ENCODE results near the gene SHLD3. TPM values are rescaled to one million over a fixed set of nuclear protein-coding genes. Genes with fewer than 3 reads are reported as not detected.
"Not testable (repeated sequence)": the region's sequence is repeated elsewhere in the genome, so short reads cannot be mapped to it uniquely, and the experiment has no call there.

SHLD3 gene
- total RNA-seq, 2 experiments from 2014 or later = 6.5 to 6.8 TPM

DNA sequence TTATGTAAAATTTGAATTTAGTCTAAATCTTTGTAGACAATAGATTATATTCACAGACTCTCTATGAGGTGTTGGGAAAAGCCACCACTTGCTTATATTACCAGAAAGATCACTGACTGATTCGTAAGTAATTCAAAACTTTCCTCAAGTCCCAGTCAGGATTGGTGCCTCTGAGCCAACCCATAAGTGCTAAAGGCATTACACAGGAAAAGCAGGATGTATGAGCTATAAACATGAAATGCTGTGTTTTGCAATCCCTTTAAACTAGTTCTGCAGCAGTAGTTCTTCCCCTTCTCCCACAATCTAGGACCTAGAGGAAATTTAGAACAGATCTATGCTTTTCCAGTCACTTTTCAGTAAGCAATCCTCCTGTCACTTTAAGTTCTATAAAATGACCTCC is 48.0 kb downstream of the SHLD3 start:
- CTCF ChIA-PET = no interaction called here
- POLR2A ChIA-PET = no interaction called here

DNA sequence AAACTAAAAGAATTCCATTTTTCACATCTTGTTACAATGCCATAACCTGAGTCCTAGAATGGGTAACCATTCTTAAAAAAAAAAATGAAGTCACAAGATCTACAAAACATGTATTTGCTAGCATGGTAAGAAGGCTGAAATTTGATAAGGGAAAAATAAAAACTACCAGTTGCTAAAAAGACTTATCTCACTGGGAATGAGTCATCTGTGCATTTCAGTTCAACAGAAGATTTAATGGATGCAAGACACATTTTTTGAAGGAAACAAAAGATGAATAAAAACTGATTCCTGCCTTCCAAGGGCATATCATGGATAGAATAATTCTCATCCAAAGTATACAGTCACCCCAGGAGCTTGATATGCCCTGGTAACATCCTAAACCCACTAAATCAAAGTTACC is 49.9 kb downstream of the SHLD3 start:
- ChIA-PET POLR2A (no interaction called here), CTCF (no interaction called here)

- POLR2A ChIA-PET, CTCF ChIA-PET: not testable (repeated sequence)
Observed at GRCh38 chr5:65676056-65676455, 51.2 kb downstream of the SHLD3 start.

Other genes starting within 250 kb of the SHLD3 start
- 1 to 10 TPM; 1.3 to 1.4 TPM for gene ADAMTS6, start 143.1 kb upstream of the SHLD3 start, total RNA-seq
- 10 to 100 TPM; 78.6 to 85.7 TPM for gene CENPK, start 61.9 kb upstream of the SHLD3 start, total RNA-seq
- gene PPWD1, start 61.7 kb upstream of the SHLD3 start, total RNA-seq = 10 to 100 TPM; 43.4 to 48.7 TPM
- gene TRIM23, start 694 bp upstream of the SHLD3 start, total RNA-seq = 1 to 10 TPM; 6.2 to 6.3 TPM
- 10 to 100 TPM; 20.9 to 21.9 TPM for gene TRAPPC13, start within 50 bp of the SHLD3 start, total RNA-seq
- gene SGTB, start 97.1 kb downstream of the SHLD3 start, total RNA-seq = 10 to 100 TPM; 12.3 TPM
- 10 to 100 TPM; 33.4 to 38.3 TPM for gene NLN, start 97.2 kb downstream of the SHLD3 start, total RNA-seq

All from activated CD8-positive, alpha-beta memory T cell treated with anti-CD3 and anti-CD28 coated beads for 36 hours (primary cell).